Activated CD8-positive, alpha-beta T cell treated with anti-CD3 and anti-CD28 coated beads, Interleukin-2, amount 10 ng/mL, durations not matched to agents 7 days and 5 days (primary cell): ENCODE data around the gene NIM1K. TPM values are rescaled to one million over a fixed set of nuclear protein-coding genes. Genes with fewer than 3 reads are reported as not detected.

ENCODE experiments used
- ATAC-seq: fragments of 150-1000 bp; cut with Tn5 transposase; one replicate; pipeline ENCODE4 v1.10.0; 2021; ENCODE audit warnings: moderate library complexity
- CTCF ChIA-PET: fragments of 350-600 bp; sonication (Branson Sonifier 250); formaldehyde crosslinking; loops from one replicate; lab custom pipeline; 2021; ENCODE audit warnings: antibody characterized with exemption; lab: Charles Lee
- POLR2A ChIA-PET: fragments of 350-600 bp; sonication (Branson Sonifier 250); formaldehyde crosslinking; loops from one replicate; lab custom pipeline; 2021; ENCODE audit warnings: antibody characterized with exemption; lab: Charles Lee
- DNase-seq: peaks from one replicate; pipeline ENCODE4 v3.0.0-alpha.2; 2020
- H3K27ac Mint-ChIP-seq: one replicate; pipeline ENCODE4 v1.8.0; 2021; ENCODE audit warnings: mild to moderate bottlenecking, mixed read lengths
- H3K27me3 Mint-ChIP-seq: one replicate; pipeline ENCODE4 v1.8.0; 2021; ENCODE audit warnings: low read depth, mixed read lengths
- H3K36me3 Mint-ChIP-seq: one replicate; pipeline ENCODE4 v1.8.0; 2021; ENCODE audit warnings: low read depth, mixed read lengths
- H3K4me1 Mint-ChIP-seq: one replicate; pipeline ENCODE4 v1.8.0; 2021; ENCODE audit warnings: low read depth, mixed read lengths
- H3K4me3 Mint-ChIP-seq: one replicate; pipeline ENCODE4 v1.8.0; 2021; ENCODE audit warnings: mild to moderate bottlenecking, mixed read lengths
- H3K9me3 Mint-ChIP-seq: one replicate; pipeline ENCODE4 v1.8.0; 2022; ENCODE audit warnings: mixed read lengths; ENCODE audit not compliant: insufficient read depth
- total RNA-seq, 2 experiments: library from RNA; stranded (reverse); gene quantifications; one replicate each; pipeline ENCODE4 v1.2.3, GENCODE V29; 2021

Gene NIM1K
- under 1 TPM; 0.50 to 0.61 TPM for total RNA-seq

- Mint-ChIP-seq H3K27ac (peak within 1 kb of the TSS; percentile 28), H3K36me3 (peaks cover 6% of the 10 kb centered on the region), H3K4me3 (peak within 1 kb of the TSS; percentile 77), H3K4me1 (peaks cover 28% of the 10 kb centered on the region), H3K27me3 (peaks cover 21% of the 10 kb centered on the region), H3K9me3 (no peaks in the 10 kb centered on the region)
- ChIA-PET CTCF (interaction anchor here (0.9 to 3.1 kb wide), 3 partner anchors 10 to 119 kb away, joined by 3 to 21 read pairs (median 4); no protein-coding TSS in a partner anchor), POLR2A (interaction anchor here (0.9 to 2.1 kb wide), 3 partner anchors 70 to 292 kb away, joined by 3 to 10 read pairs (median 5); partner anchors contain the start of gene TMEM267)
- DNase-seq: peak; percentile 42
- ATAC-seq: peak; percentile 76
Observed at GRCh38 chr5:43191740-43192557, at the start of gene NIM1K. Gene NIM1K (plus strand): TSS chr5:43192225. CDS start chr5:43245776, 53,551 bp downstream.

- Mint-ChIP-seq H3K27me3 (no peaks in the 10 kb centered on the region), H3K4me3 (no peak overlapping the region), H3K36me3 (peaks cover 56% of the 10 kb centered on the region), H3K4me1 (peaks cover 8% of the 10 kb centered on the region), H3K9me3 (no peaks in the 10 kb centered on the region), H3K27ac (no peak overlapping the region)
- ChIA-PET POLR2A (no interaction called here), CTCF (no interaction called here)
- ATAC-seq: no peak
- DNase-seq: no peak
Observed at GRCh38 chr5:43145071-43145470, 47.0 kb upstream of the NIM1K start.

GRCh38 chr5:43146958-43147357 is 45.1 kb upstream of the NIM1K start:
- ATAC-seq (no peak), DNase-seq (no peak)
- ChIA-PET CTCF (interaction anchor here (0.8 kb wide), 1 partner anchor 10 kb away, joined by 3 read pairs; no protein-coding TSS in a partner anchor), POLR2A (no interaction called here)
- H3K27ac Mint-ChIP-seq: no peak overlapping the region
- H3K27me3 Mint-ChIP-seq: no peaks in the 10 kb centered on the region
- peaks cover 4% of the 10 kb centered on the region for H3K4me1 Mint-ChIP-seq
- H3K36me3 Mint-ChIP-seq: peaks cover 46% of the 10 kb centered on the region
- H3K9me3 Mint-ChIP-seq: no peaks in the 10 kb centered on the region
- H3K4me3 Mint-ChIP-seq: no peak overlapping the region

- Mint-ChIP-seq H3K4me3 (no peak overlapping the region), H3K36me3 (peaks cover 48% of the 10 kb centered on the region), H3K4me1 (peaks cover 2% of the 10 kb centered on the region), H3K9me3 (no peaks in the 10 kb centered on the region), H3K27me3 (no peaks in the 10 kb centered on the region), H3K27ac (no peak overlapping the region)
- CTCF ChIA-PET: interaction anchor here (1.9 kb wide), 1 partner anchor 9 kb away, joined by 4 read pairs; no protein-coding TSS in a partner anchor
- DNase-seq (no peak), ATAC-seq (no peak)
- POLR2A ChIA-PET: interaction anchor here (0.9 kb wide), 1 partner anchor 43 kb away, joined by 4 read pairs; no protein-coding TSS in a partner anchor
Observed at GRCh38 chr5:43148417-43148816, 43.6 kb upstream of the NIM1K start.

GRCh38 chr5:43149231-43149630 is 42.8 kb upstream of the NIM1K start:
- no peak for DNase-seq
- no peak overlapping the region for H3K4me3 Mint-ChIP-seq
- no peaks in the 10 kb centered on the region for H3K4me1 Mint-ChIP-seq
- ChIA-PET POLR2A (no interaction called here), CTCF (interaction anchor here (0.7 to 1.9 kb wide), 3 partner anchors 10 to 241 kb away, joined by 3 to 4 read pairs (median 4); no protein-coding TSS in a partner anchor)
- H3K27ac Mint-ChIP-seq: no peak overlapping the region
- no peaks in the 10 kb centered on the region for H3K27me3 Mint-ChIP-seq
- peaks cover 51% of the 10 kb centered on the region for H3K36me3 Mint-ChIP-seq
- no peaks in the 10 kb centered on the region for H3K9me3 Mint-ChIP-seq
- no peak for ATAC-seq

- DNase-seq (no peak), ATAC-seq (no peak)
- H3K36me3 Mint-ChIP-seq: peaks cover 45% of the 10 kb centered on the region
- ChIA-PET CTCF (interaction anchor here (0.7 to 1.0 kb wide), 2 partner anchors 13 to 240 kb away, joined by 3 to 4 read pairs; no protein-coding TSS in a partner anchor), POLR2A (no interaction called here)
- H3K4me1 Mint-ChIP-seq: no peaks in the 10 kb centered on the region
- no peaks in the 10 kb centered on the region for H3K9me3 Mint-ChIP-seq
- no peaks in the 10 kb centered on the region for H3K27me3 Mint-ChIP-seq
- H3K4me3 Mint-ChIP-seq: no peak overlapping the region
- H3K27ac Mint-ChIP-seq: no peak overlapping the region
Observed at GRCh38 chr5:43150075-43150474, 42.0 kb upstream of the NIM1K start.

GRCh38 chr5:43150748-43151147 is 41.3 kb upstream of the NIM1K start:
- DNase-seq: no peak
- Mint-ChIP-seq H3K9me3 (no peaks in the 10 kb centered on the region), H3K4me1 (peaks cover 3% of the 10 kb centered on the region), H3K27me3 (no peaks in the 10 kb centered on the region), H3K27ac (no peak overlapping the region), H3K36me3 (peaks cover 40% of the 10 kb centered on the region), H3K4me3 (no peak overlapping the region)
- ChIA-PET POLR2A (interaction anchor here (0.6 kb wide), 1 partner anchor 390 kb away, joined by 4 read pairs; no protein-coding TSS in a partner anchor), CTCF (no interaction called here)
- ATAC-seq: no peak

- Mint-ChIP-seq H3K36me3 (peaks cover 45% of the 10 kb centered on the region), H3K27me3 (no peaks in the 10 kb centered on the region), H3K9me3 (no peaks in the 10 kb centered on the region), H3K27ac (no peak overlapping the region), H3K4me1 (peaks cover 8% of the 10 kb centered on the region), H3K4me3 (no peak overlapping the region)
- POLR2A ChIA-PET: no interaction called here
- CTCF ChIA-PET: interaction anchor here (1.3 kb wide), 1 partner anchor 47 kb away, joined by 6 read pairs; no protein-coding TSS in a partner anchor
- no peak for ATAC-seq
- DNase-seq: no peak
Observed at GRCh38 chr5:43152946-43153345, 39.1 kb upstream of the NIM1K start.

- no peak overlapping the region for H3K4me3 Mint-ChIP-seq
- H3K4me1 Mint-ChIP-seq: peaks cover 8% of the 10 kb centered on the region
- no peak for ATAC-seq
- CTCF ChIA-PET: interaction anchor here (1.3 kb wide), 2 partner anchors 11 to 48 kb away, joined by 3 to 6 read pairs; no protein-coding TSS in a partner anchor
- no peaks in the 10 kb centered on the region for H3K27me3 Mint-ChIP-seq
- H3K36me3 Mint-ChIP-seq: peaks cover 43% of the 10 kb centered on the region
- POLR2A ChIA-PET: no interaction called here
- H3K9me3 Mint-ChIP-seq: no peaks in the 10 kb centered on the region
- no peak for DNase-seq
- H3K27ac Mint-ChIP-seq: no peak overlapping the region
Observed at GRCh38 chr5:43154469-43154868, 37.6 kb upstream of the NIM1K start.

- H3K4me1 Mint-ChIP-seq: peaks cover 12% of the 10 kb centered on the region
- no peak for DNase-seq
- no peaks in the 10 kb centered on the region for H3K27me3 Mint-ChIP-seq
- CTCF ChIA-PET: interaction anchor here (0.9 to 1.2 kb wide), 2 partner anchors 50 to 65 kb away, joined by 3 to 5 read pairs; no protein-coding TSS in a partner anchor
- no peak overlapping the region for H3K27ac Mint-ChIP-seq
- peaks cover 42% of the 10 kb centered on the region for H3K36me3 Mint-ChIP-seq
- ATAC-seq: no peak
- no peaks in the 10 kb centered on the region for H3K9me3 Mint-ChIP-seq
- POLR2A ChIA-PET: no interaction called here
- H3K4me3 Mint-ChIP-seq: no peak overlapping the region
Observed at GRCh38 chr5:43155394-43156096, 36.5 kb upstream of the NIM1K start.

GRCh38 chr5:43156388-43156787 is 35.6 kb upstream of the NIM1K start:
- H3K36me3 Mint-ChIP-seq: peaks cover 49% of the 10 kb centered on the region
- no peak overlapping the region for H3K4me3 Mint-ChIP-seq
- DNase-seq (no peak), ATAC-seq (no peak)
- ChIA-PET CTCF (interaction anchor here (0.9 kb wide), 2 partner anchors 9 to 50 kb away, joined by 3 read pairs; no protein-coding TSS in a partner anchor), POLR2A (no interaction called here)
- H3K9me3 Mint-ChIP-seq: no peaks in the 10 kb centered on the region
- no peaks in the 10 kb centered on the region for H3K27me3 Mint-ChIP-seq
- H3K4me1 Mint-ChIP-seq: peaks cover 20% of the 10 kb centered on the region
- H3K27ac Mint-ChIP-seq: no peak overlapping the region
